ENCODE data around the gene HIBADH.

DNA sequence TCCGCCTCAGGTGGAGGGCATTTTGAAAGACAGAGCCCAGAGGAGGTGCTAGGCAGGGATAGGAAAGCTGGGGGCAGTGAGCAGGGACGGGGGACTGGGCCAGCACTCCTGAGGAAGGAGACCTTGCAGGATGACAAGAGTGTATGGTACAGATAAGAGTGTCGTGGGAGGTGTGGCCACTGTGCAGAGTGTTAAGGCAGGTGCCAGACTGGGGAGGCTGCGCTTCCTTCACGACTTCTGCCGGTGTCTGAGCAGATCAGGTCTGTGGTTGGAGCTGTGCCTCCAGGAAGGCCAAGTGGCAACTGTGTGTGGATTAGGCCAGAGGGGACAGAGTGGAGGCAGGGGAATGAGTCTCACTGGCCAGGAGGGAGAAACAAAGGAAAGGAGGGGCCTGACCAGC is 161.7 kb downstream of the HIBADH start:
- TF ChIP-seq, protein P1, sequence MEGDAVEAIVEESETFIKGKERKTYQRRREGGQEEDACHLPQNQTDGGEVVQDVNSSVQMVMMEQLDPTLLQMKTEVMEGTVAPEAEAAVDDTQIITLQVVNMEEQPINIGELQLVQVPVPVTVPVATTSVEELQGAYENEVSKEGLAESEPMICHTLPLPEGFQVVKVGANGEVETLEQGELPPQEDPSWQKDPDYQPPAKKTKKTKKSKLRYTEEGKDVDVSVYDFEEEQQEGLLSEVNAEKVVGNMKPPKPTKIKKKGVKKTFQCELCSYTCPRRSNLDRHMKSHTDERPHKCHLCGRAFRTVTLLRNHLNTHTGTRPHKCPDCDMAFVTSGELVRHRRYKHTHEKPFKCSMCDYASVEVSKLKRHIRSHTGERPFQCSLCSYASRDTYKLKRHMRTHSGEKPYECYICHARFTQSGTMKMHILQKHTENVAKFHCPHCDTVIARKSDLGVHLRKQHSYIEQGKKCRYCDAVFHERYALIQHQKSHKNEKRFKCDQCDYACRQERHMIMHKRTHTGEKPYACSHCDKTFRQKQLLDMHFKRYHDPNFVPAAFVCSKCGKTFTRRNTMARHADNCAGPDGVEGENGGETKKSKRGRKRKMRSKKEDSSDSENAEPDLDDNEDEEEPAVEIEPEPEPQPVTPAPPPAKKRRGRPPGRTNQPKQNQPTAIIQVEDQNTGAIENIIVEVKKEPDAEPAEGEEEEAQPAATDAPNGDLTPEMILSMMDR (optimal IDR thresholded peaks at IDR 0.05 in 1 of 3, IDR thresholded peaks at IDR 0.05 in 1 of 3, conservative IDR thresholded peaks at IDR 0.05 in 1 of 3; ENCODE audit: extremely low read depth in 1 of 3, insufficient read depth in 2 of 3, low read length in 3 of 3): no peak
- no peak for TF ChIP-seq EZH2 (IDR thresholded peaks at IDR 0.05; ENCODE audit: low read length)
